ENCODE results near the gene ARHGEF38. TPM values are rescaled to one million over a fixed set of nuclear protein-coding genes. Genes with fewer than 3 reads are reported as not detected.

The ARHGEF38 gene
- total RNA-seq (ENCODE audit: low replicate concordance): not detected in 2 replicates

DNA sequence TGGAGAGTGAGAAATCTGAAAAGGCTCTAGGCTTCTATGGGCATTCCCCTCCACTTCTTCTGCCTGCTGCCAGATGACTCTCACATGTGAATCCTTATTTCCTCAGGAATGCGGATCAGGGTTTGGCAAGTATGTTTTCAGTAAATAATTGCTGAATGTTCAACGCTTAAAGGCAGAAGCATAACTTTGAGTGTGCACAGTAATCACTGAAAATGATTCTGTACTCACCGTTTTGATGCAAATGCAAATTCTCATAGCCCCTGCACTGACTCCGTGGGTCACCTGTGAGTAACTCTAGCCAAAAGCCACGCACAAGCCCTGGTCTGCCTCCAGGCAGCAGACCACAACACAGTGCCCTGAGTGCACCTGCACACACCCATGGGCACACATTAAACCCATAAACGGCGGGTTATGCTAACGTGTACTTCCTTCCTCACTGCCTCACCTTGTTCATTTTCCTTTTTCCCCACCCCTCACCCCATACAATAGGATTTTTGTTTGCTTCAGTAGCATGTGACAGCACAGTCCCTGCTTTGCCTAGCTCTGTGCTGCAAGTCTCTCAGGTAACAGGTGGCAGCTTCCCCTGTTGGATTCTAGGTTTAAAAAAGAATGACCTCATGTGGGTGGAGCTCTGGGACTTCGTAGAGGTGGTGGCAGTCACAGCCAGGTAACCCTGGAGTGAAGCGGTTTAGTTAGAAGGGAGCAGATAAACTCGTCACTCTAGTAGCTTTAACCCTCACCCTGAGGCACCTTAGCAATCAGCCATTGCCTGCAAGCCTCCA, at the start of gene ARHGEF38:
Gene ARHGEF38, plus strand, starts transcription at position 656 of the 782 bp plus-strand sequence. CDS start 146 bp downstream, outside the sequence.
- DNase-seq (ENCODE audit: low read depth): no peak
- no peak for TF ChIP-seq CTCF (IDR thresholded peaks at IDR 0.05; ENCODE audit: insufficient read depth, low read length)
- H3K4me3 ChIP-seq (ENCODE audit: low read depth, low read length): no peak within 1 kb of the TSS

DNA sequence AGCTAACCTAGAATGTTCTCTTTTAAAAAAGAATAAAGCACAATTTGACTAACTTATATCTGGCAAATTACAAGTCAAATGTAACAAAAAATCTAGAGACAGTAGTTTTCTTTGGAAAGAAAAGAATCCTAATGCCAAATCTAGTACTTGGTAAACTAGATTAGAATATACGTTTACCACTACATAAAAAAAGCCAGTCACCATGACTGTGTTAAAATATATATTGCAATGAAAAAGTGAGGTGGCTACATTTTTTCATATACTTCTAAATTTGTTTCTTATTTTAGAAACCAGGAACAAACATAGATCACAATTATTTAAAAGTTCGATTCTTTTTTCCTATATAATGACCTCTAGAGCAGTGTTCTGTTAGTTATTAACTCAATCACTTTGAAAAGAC, 48.9 kb upstream of the ARHGEF38 start:
- no peak for TF ChIP-seq CTCF (IDR thresholded peaks at IDR 0.05; ENCODE audit: insufficient read depth, low read length)

GRCh38 chr4:105504744-105505143, 47.7 kb upstream of the ARHGEF38 start:
- no peak for DNase-seq (ENCODE audit: low read depth)
- H3K4me3 ChIP-seq (ENCODE audit: low read depth, low read length): no peak overlapping the region
- no peak for TF ChIP-seq CTCF (IDR thresholded peaks at IDR 0.05; ENCODE audit: insufficient read depth, low read length)

More for the DNA sequence above, 48.9 kb upstream of the ARHGEF38 start:
- no peak for DNase-seq (ENCODE audit: low read depth)
- no peak overlapping the region for H3K4me3 ChIP-seq (ENCODE audit: low read depth, low read length)

DNA sequence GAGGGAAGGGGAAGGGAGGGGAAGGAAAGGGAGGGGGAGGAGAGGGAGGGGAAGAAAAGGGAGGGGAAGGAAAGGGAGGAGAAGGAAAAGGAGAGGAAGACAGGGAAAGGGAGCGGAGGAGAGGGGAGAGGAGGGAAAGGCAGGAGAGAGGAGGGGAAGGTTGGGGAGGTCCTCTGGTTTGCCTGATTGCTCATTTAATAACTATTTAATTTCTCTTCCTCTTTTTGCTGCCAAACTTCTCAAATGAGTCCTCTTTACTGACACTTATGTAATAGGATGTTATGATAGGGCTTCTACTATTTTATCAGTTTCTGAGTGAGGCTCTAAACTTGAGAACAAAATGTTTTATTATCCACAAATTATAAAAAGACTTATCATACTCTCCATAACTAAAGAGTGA, 43.1 kb upstream of the ARHGEF38 start:
- no peak overlapping the region for H3K4me3 ChIP-seq (ENCODE audit: low read depth, low read length)
- no peak for TF ChIP-seq CTCF (IDR thresholded peaks at IDR 0.05; ENCODE audit: insufficient read depth, low read length)
- no peak for DNase-seq (ENCODE audit: low read depth)

GRCh38 chr4:105509714-105510113, 42.7 kb upstream of the ARHGEF38 start:
- H3K4me3 ChIP-seq (ENCODE audit: low read depth, low read length): no peak overlapping the region
- TF ChIP-seq CTCF (IDR thresholded peaks at IDR 0.05; ENCODE audit: insufficient read depth, low read length): no peak
- DNase-seq (ENCODE audit: low read depth): no peak

GRCh38 chr4:105510245-105510644, 42.2 kb upstream of the ARHGEF38 start:
- no peak for DNase-seq (ENCODE audit: low read depth)
- no peak for TF ChIP-seq CTCF (IDR thresholded peaks at IDR 0.05; ENCODE audit: insufficient read depth, low read length)
- no peak overlapping the region for H3K4me3 ChIP-seq (ENCODE audit: low read depth, low read length)
